GM13976 (cell line): ENCODE results near the gene TTLL12.

ENCODE experiments used
- DNase-seq: peaks from one replicate; pipeline ENCODE4 v3.0.0; 2012; ENCODE audit warnings: low spot score
- CTCF ChIP-seq: IDR thresholded peaks from 2 replicates; pipeline ENCODE4 v1.5.1; 2012; ENCODE audit warnings: borderline replicate concordance, mild to moderate bottlenecking; ENCODE audit not compliant: insufficient read depth; ENCODE audit errors: extremely low read depth, missing control alignments, control extremely low read depth
- in situ Hi-C: fragments of 300-500 bp; cut with MboI; formaldehyde crosslinking; loops from one replicate; pipeline ENCODE4 v1.12.0; 2022; ENCODE audit warnings: low sequenced_read_pairs, mixed read lengths, inconsistent platforms; ENCODE audit not compliant: unreplicated experiment

The TTLL12 gene

GRCh38 chr22:43126501-43127165 is 60.3 kb downstream of the TTLL12 start:
- in situ Hi-C loops = no loop called here
- TF ChIP-seq CTCF = no peak
- DNase-seq = no peak

DNA sequence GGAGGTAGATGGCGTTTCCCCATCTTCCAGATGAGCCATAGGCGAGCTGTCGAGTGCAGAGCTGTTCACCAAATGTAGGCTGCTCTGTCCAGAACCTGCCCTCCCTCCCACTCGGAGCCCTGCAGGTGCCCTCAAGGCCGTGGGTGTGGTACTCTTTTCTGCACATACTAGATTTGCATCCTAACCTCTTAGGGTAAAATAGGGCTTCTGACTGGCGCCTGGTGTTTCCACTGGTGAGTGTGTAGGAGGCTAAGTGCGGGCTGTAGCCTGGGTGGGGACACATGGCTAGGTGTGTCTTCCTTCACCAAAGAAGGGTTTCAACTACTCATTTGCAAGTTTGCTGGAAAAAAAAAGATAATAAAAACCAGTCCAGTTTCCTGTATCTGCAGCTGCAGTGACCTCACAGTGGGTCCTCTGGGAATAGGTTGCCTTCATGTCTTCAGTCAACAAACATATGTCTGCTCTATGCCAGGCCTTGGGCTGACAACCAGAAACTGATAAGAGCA is 67.9 kb downstream of the TTLL12 start:
- DNase-seq = peak; percentile 80
- in situ Hi-C loops = no loop called here
- no peak for TF ChIP-seq CTCF

DNA sequence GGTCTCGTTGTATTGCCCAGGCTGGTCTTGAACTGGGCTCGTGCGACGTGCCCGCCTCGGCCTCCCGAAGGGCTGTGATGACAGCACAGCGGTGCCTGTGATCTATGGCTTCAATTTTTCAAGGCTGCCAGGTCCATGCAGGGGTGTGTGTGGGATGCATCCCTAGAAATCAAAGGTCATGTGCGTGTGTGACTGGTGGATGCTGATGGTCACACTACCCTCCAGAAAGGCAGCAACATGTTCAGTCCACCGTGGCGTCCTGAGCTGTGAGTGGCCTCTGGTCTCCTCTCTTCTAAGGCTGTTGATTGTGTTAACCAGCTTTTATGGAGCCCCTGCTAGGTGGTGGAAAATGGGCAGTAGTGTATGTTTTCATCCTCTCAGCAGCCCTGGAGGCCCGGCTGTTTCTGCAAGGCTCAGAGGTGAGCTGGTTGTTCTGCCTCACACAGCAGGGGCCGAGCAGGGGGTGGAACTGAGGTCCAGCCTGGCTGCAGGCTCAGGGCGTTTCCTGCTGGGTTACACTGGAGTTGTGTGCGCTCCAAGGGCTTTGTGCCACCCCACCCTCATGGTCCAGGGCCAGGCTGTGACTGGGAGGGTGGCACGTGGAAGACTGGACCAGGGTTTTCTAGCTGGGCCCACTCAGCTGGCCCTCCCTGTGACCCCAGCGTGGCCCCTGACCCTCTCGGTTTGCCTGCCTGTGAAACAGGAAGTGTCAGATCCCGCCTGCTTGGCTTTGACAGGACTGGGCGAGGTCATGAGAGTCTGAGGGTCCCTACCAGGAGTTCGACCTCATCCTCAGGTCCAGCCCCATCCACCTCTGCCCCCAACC is 68.7 kb downstream of the TTLL12 start:
- peak; percentile 51 for DNase-seq
- TF ChIP-seq CTCF = no peak
- in situ Hi-C loops = no loop called here

DNA sequence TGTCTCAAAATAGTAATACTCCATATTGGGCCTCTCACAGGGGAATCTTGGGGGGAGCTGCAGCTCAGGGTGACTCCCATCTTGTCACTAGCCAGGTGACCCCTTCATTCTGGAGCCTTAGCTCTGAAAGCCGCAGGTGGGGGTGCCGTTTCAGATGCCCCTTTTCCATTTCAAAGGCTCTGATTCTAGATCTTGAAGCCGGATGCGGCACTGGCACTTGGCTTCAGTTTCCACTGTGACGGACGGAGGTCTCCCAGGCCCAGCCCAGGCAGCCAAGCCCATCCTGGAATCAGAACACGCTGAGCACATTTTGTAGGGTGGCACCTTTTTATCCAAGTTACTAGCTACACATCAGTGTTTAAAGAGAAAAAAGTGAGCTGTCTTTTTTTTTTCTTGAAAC is 70.0 kb downstream of the TTLL12 start:
- no peak for DNase-seq
- no peak for TF ChIP-seq CTCF
- in situ Hi-C loops = no loop called here
